ENCODE data around the gene AFF3. TPM values are rescaled to one million over a fixed set of nuclear protein-coding genes. Genes with fewer than 3 reads are reported as not detected.

AFF3 gene
- polyA plus RNA-seq, 1 donor (not counting 4 experiments of a cell fraction or from before 2014, with no cell fraction given), result not detected

- DNase-seq (ENCODE audit: low read depth, low spot score) (no peak), FAIRE-seq (no peak)
- H3K36me3 ChIP-seq (ENCODE audit: control insufficient read depth in 2 of 2, extremely low read depth in 1 of 2, insufficient read depth in 2 of 2, low read length in 2 of 2), result no peaks in the 10 kb centered on the region
- H3K9ac ChIP-seq (ENCODE audit: control insufficient read depth, extremely low read depth, insufficient read depth, low read length), result no peak overlapping the region
- no peak for TF ChIP-seq CTCF (optimal IDR thresholded peaks at IDR 0.05 in 1 of 3, IDR thresholded peaks at IDR 0.05 in 1 of 3, conservative IDR thresholded peaks at IDR 0.05 in 1 of 3; ENCODE audit: extremely low read depth in 1 of 3, insufficient read depth in 2 of 3, low read length in 3 of 3)
- TF ChIP-seq EZH2 (IDR thresholded peaks at IDR 0.05; ENCODE audit: low read length), result no peak
- no peaks in the 10 kb centered on the region for H3K9me1 ChIP-seq (ENCODE audit: control insufficient read depth, extremely low read depth, insufficient read depth, low read length)
- H3K9me3 ChIP-seq (ENCODE audit: control insufficient read depth, low read depth, low read length), result no peaks in the 10 kb centered on the region
- H3K27ac ChIP-seq (ENCODE audit: control insufficient read depth, insufficient read depth, low read length), result no peak overlapping the region
- H3K79me2 ChIP-seq (ENCODE audit: control insufficient read depth, insufficient read depth, low read length), result no peaks in the 10 kb centered on the region
- peaks cover 37% of the 10 kb centered on the region for H3K27me3 ChIP-seq (ENCODE audit: control insufficient read depth, extremely low read depth, insufficient read depth, low read length)
- H2AFZ ChIP-seq (ENCODE audit: control insufficient read depth, low read length), result no peak overlapping the region
- no peak overlapping the region for H3K4me3 ChIP-seq (ENCODE audit: control insufficient read depth in 2 of 3, extremely low read depth in 1 of 3, insufficient read depth in 2 of 3, low read depth in 1 of 3, low read length in 3 of 3)
- H3K4me2 ChIP-seq (ENCODE audit: control insufficient read depth, extremely low read depth, insufficient read depth, low read depth, low read length), result no peak overlapping the region
- no peaks in the 10 kb centered on the region for H3K4me1 ChIP-seq (ENCODE audit: control insufficient read depth, extremely low read depth, insufficient read depth, low read length)
- dilution Hi-C loops (cut with MboI; ENCODE audit: extremely low pct_ligation_motif_present, low sequenced_read_pairs), result no loop called here
- no peaks in the 10 kb centered on the region for H4K20me1 ChIP-seq (ENCODE audit: control insufficient read depth, extremely low read depth, insufficient read depth, low read length)
Measured at GRCh38 chr2:100106460-100106859, 35.9 kb downstream of the AFF3 start.

GRCh38 chr2:100105678-100106054 is 36.7 kb downstream of the AFF3 start:
- no peaks in the 10 kb centered on the region for H3K4me1 ChIP-seq (ENCODE audit: control insufficient read depth, extremely low read depth, insufficient read depth, low read length)
- H3K79me2 ChIP-seq (ENCODE audit: control insufficient read depth, insufficient read depth, low read length), result no peaks in the 10 kb centered on the region
- H3K9me3 ChIP-seq (ENCODE audit: control insufficient read depth, low read depth, low read length), result no peaks in the 10 kb centered on the region
- H3K4me2 ChIP-seq (ENCODE audit: control insufficient read depth, extremely low read depth, insufficient read depth, low read depth, low read length), result no peak overlapping the region
- H4K20me1 ChIP-seq (ENCODE audit: control insufficient read depth, extremely low read depth, insufficient read depth, low read length), result no peaks in the 10 kb centered on the region
- dilution Hi-C loops (cut with MboI; ENCODE audit: extremely low pct_ligation_motif_present, low sequenced_read_pairs), result no loop called here
- no peak for FAIRE-seq
- H3K4me3 ChIP-seq (ENCODE audit: control insufficient read depth in 2 of 3, extremely low read depth in 1 of 3, insufficient read depth in 2 of 3, low read depth in 1 of 3, low read length in 3 of 3), result no peak overlapping the region
- peaks cover 37% of the 10 kb centered on the region for H3K27me3 ChIP-seq (ENCODE audit: control insufficient read depth, extremely low read depth, insufficient read depth, low read length)
- H3K9me1 ChIP-seq (ENCODE audit: control insufficient read depth, extremely low read depth, insufficient read depth, low read length), result no peaks in the 10 kb centered on the region
- no peak overlapping the region for H3K9ac ChIP-seq (ENCODE audit: control insufficient read depth, extremely low read depth, insufficient read depth, low read length)
- no peak overlapping the region for H2AFZ ChIP-seq (ENCODE audit: control insufficient read depth, low read length)
- TF ChIP-seq CTCF (optimal IDR thresholded peaks at IDR 0.05 in 1 of 3, IDR thresholded peaks at IDR 0.05 in 1 of 3, conservative IDR thresholded peaks at IDR 0.05 in 1 of 3; ENCODE audit: extremely low read depth in 1 of 3, insufficient read depth in 2 of 3, low read length in 3 of 3), result no peak
- peak; percentile 65 for TF ChIP-seq EZH2 (IDR thresholded peaks at IDR 0.05; ENCODE audit: low read length)
- no peak for DNase-seq (ENCODE audit: low read depth, low spot score)
- H3K36me3 ChIP-seq (ENCODE audit: control insufficient read depth in 2 of 2, extremely low read depth in 1 of 2, insufficient read depth in 2 of 2, low read length in 2 of 2), result no peaks in the 10 kb centered on the region
- no peak overlapping the region for H3K27ac ChIP-seq (ENCODE audit: control insufficient read depth, insufficient read depth, low read length)

Measured in keratinocyte (primary cell).